ENCODE results near the gene SRCIN1.
"Not testable (repeated sequence)": the region's sequence is repeated elsewhere in the genome, so short reads cannot be mapped to it uniquely, and the experiment has no call there.

Gene SRCIN1

DNA sequence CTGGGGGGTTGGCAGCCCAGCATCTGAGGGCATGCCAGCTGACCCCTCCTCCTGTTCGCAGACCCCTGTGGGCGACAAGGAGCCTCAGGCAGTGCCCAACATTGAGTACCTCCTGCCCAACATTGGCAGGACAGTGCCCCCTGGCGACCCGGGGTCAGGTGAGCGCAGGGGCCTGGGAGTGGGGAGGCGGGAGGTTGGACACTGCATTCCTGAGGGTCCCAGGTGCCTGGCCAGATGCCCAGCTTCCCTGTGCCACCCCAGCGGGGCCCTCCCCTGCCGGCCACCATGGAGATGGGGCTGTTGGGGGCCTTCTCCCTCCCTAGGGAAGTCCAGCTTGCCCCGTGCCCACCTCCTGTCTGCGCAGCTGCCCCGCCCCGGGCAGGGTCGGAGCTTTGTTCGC, 107.4 kb downstream of the SRCIN1 start:
- Histone ChIP-seq H3K9me3 (ENCODE audit: control insufficient read depth, low read length) (no peaks in the 10 kb centered on the region), H3K4me3 (ENCODE audit: low read depth, low read length) (no peak overlapping the region), H3K36me3 (ENCODE audit: control insufficient read depth, insufficient read depth, low read length) (no peaks in the 10 kb centered on the region), H2AFZ (no peak overlapping the region), H3K27ac (no peak overlapping the region), H3K27me3 (ENCODE audit: control insufficient read depth, insufficient read depth, low read length) (no peaks in the 10 kb centered on the region), H3K79me2 (no peaks in the 10 kb centered on the region), H3K4me1 (no peaks in the 10 kb centered on the region), H3K9ac (no peak overlapping the region), H3K4me2 (ENCODE audit: low read length) (no peak overlapping the region)
- TF ChIP-seq, protein P1, sequence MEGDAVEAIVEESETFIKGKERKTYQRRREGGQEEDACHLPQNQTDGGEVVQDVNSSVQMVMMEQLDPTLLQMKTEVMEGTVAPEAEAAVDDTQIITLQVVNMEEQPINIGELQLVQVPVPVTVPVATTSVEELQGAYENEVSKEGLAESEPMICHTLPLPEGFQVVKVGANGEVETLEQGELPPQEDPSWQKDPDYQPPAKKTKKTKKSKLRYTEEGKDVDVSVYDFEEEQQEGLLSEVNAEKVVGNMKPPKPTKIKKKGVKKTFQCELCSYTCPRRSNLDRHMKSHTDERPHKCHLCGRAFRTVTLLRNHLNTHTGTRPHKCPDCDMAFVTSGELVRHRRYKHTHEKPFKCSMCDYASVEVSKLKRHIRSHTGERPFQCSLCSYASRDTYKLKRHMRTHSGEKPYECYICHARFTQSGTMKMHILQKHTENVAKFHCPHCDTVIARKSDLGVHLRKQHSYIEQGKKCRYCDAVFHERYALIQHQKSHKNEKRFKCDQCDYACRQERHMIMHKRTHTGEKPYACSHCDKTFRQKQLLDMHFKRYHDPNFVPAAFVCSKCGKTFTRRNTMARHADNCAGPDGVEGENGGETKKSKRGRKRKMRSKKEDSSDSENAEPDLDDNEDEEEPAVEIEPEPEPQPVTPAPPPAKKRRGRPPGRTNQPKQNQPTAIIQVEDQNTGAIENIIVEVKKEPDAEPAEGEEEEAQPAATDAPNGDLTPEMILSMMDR (IDR thresholded peaks at IDR 0.05): no peak

DNA sequence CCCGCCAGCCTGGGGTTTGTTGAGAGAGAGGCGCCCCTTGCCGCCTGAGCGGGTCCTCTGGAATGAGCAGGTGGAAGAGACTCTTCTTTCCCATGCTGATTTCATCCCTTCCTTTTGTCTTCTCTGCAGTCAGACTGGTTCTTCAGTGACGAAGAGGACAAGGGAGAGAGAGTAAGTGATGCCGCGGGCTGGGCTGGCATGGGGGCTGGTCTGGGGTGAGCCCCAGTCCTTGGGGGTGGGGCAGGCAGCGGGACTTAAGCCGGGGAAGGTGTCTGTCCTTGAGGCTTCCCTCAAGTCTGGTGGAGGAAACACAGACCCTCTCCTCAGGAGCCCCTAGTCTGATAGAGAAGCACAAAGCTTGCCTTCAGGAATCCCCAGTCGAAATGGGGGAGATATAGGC, 108.1 kb downstream of the SRCIN1 start:
- not testable (repeated sequence) for H3K27ac ChIP-seq; H3K9me3 ChIP-seq (ENCODE audit: control insufficient read depth, low read length); H3K4me3 ChIP-seq (ENCODE audit: low read depth, low read length); H3K79me2 ChIP-seq; H3K4me1 ChIP-seq; H3K4me2 ChIP-seq (ENCODE audit: low read length); H3K27me3 ChIP-seq (ENCODE audit: control insufficient read depth, insufficient read depth, low read length); H2AFZ ChIP-seq; H3K9ac ChIP-seq; H3K36me3 ChIP-seq (ENCODE audit: control insufficient read depth, insufficient read depth, low read length)

DNA sequence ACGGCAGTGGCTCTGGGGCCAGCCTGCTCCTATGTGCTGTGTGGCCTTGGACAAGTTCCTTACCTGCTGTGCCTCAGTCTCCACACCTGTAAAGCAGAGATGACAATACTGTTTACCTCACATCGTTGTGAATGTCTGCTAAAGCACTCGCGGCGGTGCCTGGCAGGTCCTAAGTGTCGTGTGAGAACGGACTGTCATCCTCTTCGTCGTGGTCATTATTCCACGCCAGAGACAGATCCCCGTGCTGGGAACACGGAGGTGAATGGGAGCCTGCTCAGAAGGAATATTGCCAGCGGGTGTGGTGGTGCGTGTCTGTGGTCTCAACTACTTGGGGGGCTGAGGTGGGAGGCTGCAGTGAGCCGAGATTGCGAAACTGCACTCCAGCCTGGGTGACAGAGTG, 111.6 kb downstream of the SRCIN1 start:
- H3K4me3 ChIP-seq (ENCODE audit: low read depth, low read length): not testable (repeated sequence)

DNA sequence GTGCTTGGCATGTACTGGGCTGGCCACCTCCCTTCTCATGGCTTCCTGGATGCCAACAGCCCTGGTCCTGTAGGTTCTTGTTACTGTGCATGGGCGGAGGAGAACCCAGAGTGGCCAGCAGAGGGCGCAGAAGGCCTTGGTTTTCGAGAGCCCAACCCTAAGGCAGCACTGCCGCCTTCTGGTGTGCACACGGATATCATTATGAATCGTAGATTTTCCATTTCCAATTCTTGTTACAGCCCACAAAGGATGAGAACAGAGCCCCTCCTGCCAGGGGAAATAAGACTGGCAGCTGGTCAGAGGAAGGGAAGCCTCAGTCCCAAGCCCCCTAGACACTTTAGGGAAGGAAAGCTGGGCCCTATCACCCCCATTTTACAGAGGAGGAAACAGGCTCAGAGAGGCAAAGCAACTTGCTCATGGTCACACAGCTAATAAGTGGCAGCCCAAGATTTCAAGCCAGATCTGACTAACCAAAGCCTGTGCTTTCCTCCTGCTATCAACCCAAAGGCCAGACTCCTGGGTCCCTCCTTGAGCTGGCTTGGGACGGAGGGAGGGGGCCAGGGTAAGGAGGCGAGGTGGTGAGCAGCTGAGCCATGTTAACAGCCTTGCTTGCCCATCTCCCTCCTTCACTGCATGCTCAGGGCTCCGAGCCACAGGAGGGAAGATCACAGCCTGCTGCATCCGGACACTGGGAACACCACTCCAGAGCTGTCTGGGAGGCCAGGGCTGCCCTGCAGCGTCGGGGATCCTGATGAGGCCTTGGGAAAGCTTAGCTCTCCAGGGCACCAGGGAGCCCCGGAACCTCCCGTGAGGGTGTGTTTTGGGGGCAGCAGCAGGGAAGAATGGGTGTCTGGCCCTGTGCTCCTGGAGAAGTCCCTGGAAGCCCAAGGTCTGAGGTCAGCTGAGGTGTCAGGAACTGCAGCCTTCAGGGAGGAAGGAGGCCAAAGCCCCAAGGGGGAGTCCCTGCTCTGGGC, 113.4 kb downstream of the SRCIN1 start:
- not testable (repeated sequence) for H3K27ac ChIP-seq; H3K4me3 ChIP-seq (ENCODE audit: low read depth, low read length); H3K4me1 ChIP-seq; H3K9ac ChIP-seq; H3K79me2 ChIP-seq; H3K9me3 ChIP-seq (ENCODE audit: control insufficient read depth, low read length); H2AFZ ChIP-seq; H3K27me3 ChIP-seq (ENCODE audit: control insufficient read depth, insufficient read depth, low read length); H3K36me3 ChIP-seq (ENCODE audit: control insufficient read depth, insufficient read depth, low read length); H3K4me2 ChIP-seq (ENCODE audit: low read length)
- TF ChIP-seq, protein P1 (IDR thresholded peaks at IDR 0.05): peak; percentile 74

More for the DNA sequence above, 111.6 kb downstream of the SRCIN1 start:
- not testable (repeated sequence) for H2AFZ ChIP-seq; H3K27ac ChIP-seq; H3K27me3 ChIP-seq (ENCODE audit: control insufficient read depth, insufficient read depth, low read length); H3K4me1 ChIP-seq; H3K36me3 ChIP-seq (ENCODE audit: control insufficient read depth, insufficient read depth, low read length); H3K9me3 ChIP-seq (ENCODE audit: control insufficient read depth, low read length); H3K4me2 ChIP-seq (ENCODE audit: low read length); H3K9ac ChIP-seq; H3K79me2 ChIP-seq

DNA sequence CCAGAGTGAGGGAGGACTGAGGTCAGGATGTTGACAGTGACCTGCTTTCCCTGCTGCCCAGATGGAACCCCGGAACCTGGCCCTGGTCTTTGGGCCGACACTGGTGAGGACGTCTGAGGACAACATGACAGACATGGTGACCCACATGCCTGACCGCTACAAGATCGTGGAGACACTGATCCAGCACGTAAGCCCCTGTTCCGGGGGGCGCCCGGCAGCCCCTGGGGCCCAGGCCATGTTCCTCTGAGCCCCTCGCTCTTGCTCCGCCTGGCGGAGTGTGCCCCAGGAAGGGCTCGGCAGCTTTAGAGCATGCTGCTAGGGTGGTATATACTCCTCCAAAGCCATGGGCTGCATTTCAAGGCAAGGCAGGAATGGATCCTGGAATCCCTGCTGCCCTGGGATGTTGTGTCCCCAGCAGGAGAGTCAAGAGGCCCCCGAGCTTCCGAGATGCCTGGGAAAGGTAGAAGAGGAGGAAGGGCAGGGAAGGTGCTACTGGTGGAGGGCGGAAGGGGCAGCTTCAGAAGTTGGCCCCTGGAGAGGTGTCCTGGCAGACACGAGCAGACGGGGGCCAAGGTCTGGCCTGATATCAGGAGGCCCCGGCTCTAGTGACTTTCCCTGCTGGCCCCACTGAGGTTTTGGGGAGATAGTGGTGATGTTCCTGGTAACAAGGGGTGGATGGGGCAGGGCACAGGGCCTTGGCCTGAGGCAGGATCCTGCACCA, 114.2 kb downstream of the SRCIN1 start:
- H3K79me2 ChIP-seq; H3K9me3 ChIP-seq (ENCODE audit: control insufficient read depth, low read length); H3K4me3 ChIP-seq (ENCODE audit: low read depth, low read length); H3K36me3 ChIP-seq (ENCODE audit: control insufficient read depth, insufficient read depth, low read length); H2AFZ ChIP-seq; H3K4me1 ChIP-seq; H3K9ac ChIP-seq; H3K4me2 ChIP-seq (ENCODE audit: low read length); H3K27me3 ChIP-seq (ENCODE audit: control insufficient read depth, insufficient read depth, low read length); H3K27ac ChIP-seq: not testable (repeated sequence)

DNA sequence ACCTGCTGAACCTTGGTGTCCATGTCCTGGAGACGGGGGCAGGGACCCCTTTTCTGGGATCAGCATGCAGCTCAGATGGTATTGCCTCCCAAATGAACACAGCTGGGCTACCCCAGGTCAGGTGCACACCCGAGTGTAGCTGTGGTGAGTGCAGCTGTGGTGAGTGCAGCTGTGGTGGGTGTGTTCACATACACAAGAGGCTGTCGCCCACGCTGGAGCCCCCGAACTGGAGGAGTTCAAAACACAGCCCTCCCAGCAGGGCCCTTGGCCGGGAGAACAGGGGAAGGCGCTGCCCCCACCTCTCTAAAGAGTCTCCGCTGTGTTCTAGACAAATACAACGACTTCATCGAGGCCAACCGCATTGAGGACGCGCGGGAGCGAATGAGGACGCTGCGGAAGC, 116.0 kb downstream of the SRCIN1 start:
- H3K27ac ChIP-seq; H3K36me3 ChIP-seq (ENCODE audit: control insufficient read depth, insufficient read depth, low read length): not testable (repeated sequence)

DNA sequence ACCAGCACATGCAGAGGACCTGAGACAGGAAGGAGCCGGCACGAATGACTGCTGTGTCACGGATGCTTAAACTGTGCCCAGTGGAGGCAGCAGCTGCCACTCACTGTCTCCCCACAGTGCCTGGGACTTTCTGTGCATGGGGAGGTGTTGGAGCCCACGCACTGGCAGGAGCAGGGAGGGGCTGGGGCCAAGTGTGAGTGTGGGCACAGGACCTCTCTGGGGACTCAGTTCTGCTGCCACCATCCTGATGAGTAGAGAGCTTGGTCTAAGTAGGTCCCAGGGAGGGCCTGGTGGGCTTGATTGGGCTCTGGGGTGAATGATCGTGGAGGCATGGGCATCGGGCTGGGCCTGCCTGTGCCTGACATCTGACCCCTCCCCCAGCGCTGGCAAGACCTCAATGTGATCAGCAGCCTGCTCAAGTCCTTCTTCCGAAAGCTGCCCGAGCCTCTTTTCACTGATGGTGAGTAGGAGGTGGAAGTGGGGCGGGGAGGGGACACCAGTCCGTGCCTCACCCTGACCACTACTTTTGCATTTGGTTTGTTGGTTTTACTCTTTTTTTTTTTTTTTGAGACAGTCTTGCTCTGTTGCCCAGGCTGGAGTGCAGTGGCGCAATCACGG, 120.0 kb downstream of the SRCIN1 start:
- H3K36me3 ChIP-seq (ENCODE audit: control insufficient read depth, insufficient read depth, low read length); H2AFZ ChIP-seq; H3K27me3 ChIP-seq (ENCODE audit: control insufficient read depth, insufficient read depth, low read length); H3K4me2 ChIP-seq (ENCODE audit: low read length); H3K9me3 ChIP-seq (ENCODE audit: control insufficient read depth, low read length); H3K4me1 ChIP-seq; H3K9ac ChIP-seq; H3K4me3 ChIP-seq (ENCODE audit: low read depth, low read length); H3K27ac ChIP-seq; H3K79me2 ChIP-seq: not testable (repeated sequence)

More for the DNA sequence above, 116.0 kb downstream of the SRCIN1 start:
- H3K79me2 ChIP-seq; H3K27me3 ChIP-seq (ENCODE audit: control insufficient read depth, insufficient read depth, low read length); H3K4me3 ChIP-seq (ENCODE audit: low read depth, low read length); H2AFZ ChIP-seq; H3K9ac ChIP-seq; H3K4me2 ChIP-seq (ENCODE audit: low read length); H3K4me1 ChIP-seq; H3K9me3 ChIP-seq (ENCODE audit: control insufficient read depth, low read length): not testable (repeated sequence)
